Erythroblast (primary cell): Measurements from ENCODE around the gene ZKSCAN7.

ENCODE experiments used
- GATA1 ChIP-seq: IDR thresholded peaks from 2 replicates; pipeline ENCODE4 v1.6.1; 2011; ENCODE audit warnings: low read depth, mild to moderate bottlenecking, control low read depth, low read length, moderate library complexity
- POLR2A ChIP-seq: IDR thresholded peaks from 2 replicates; pipeline ENCODE4 v1.6.1; 2011; ENCODE audit warnings: mild to moderate bottlenecking, low read length

- TF ChIP-seq POLR2A (no peak), GATA1 (no peak)
Measured at GRCh38 chr3:44557074-44557473, 2.1 kb downstream of the ZKSCAN7 start.
